Upper lobe of right lung (tissue), 1 donor: ENCODE measurements around the gene PRKCB. TPM values are rescaled to one million over a fixed set of nuclear protein-coding genes. Genes with fewer than 3 reads are reported as not detected.

Experiments
- ATAC-seq: fragments of 200-7000 bp; cut with Tn5 transposase; one replicate; pipeline ENCODE4 v1.9.1; 2020; ENCODE audit warnings: mild to moderate bottlenecking, moderate library complexity
- DNase-seq: peaks from one replicate; pipeline ENCODE4 v3.0.0-alpha.2; 2020
- H3K27ac ChIP-seq: fragments of 200-600 bp; one replicate; pipeline ENCODE4 v1.8.0; 2022
- H3K27me3 ChIP-seq: fragments of 200-600 bp; one replicate; pipeline ENCODE4 v1.8.0; 2022; ENCODE audit warnings: mild to moderate bottlenecking
- H3K36me3 ChIP-seq: fragments of 200-600 bp; one replicate; pipeline ENCODE4 v1.8.0; 2022
- H3K4me1 ChIP-seq: fragments of 200-600 bp; one replicate; pipeline ENCODE4 v1.8.0; 2022
- H3K4me3 ChIP-seq: fragments of 200-600 bp; one replicate; pipeline ENCODE4 v1.8.0; 2022; ENCODE audit warnings: mild to moderate bottlenecking
- H3K9me3 ChIP-seq: fragments of 200-600 bp; one replicate; pipeline ENCODE4 v1.8.0; 2022
- intact Hi-C: fragments of 100-400 bp; cut with DNase I; formaldehyde crosslinking; loops from one replicate; pipeline ENCODE4 v1.11.0; 2022
- total RNA-seq: library from RNA; stranded (reverse); fragmentation: NEBNext Ultra II Directional; extraction: Animal tissue kit (Norgen Biotek cat#: 25700); gene quantifications from one replicate; pipeline ENCODE4 v1.2.1, GENCODE V29; 2021
- TF ChIP-seq, protein P1 (sequence below): fragments of 200-600 bp; IDR thresholded peaks from one replicate; pipeline ENCODE4 v1.8.0; 2022; ENCODE audit warnings: antibody characterized with exemption
- donor health status: DM: no; HTN: yes; CAD: no; lungs with severe emphysema.

PRKCB gene
- total RNA-seq, 1 donor from 2014 or later = 25.2 TPM

DNA sequence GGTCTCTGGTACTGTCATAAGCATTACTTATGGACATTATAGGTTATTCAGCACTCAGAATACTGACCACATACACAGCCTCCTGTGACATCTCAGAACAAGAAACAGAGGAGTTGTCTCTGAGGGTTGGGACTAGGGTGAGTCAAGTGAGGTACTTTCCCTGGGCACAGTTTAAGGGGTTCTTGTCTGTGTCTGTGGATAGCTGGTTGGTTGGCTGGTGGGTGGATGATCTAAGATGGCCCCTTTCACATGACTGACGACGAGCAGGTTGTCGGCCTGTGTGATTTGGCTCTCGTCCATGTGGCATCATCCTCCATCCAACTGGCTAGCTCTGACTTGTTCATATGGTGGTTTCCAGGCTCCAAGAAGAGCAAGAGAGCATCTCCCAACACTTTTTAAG lies 163.9 kb downstream of the PRKCB start:
- intact Hi-C loops = no loop called here
- no peaks in the 10 kb centered on the region for H3K27me3 ChIP-seq
- H3K4me1 ChIP-seq = no peaks in the 10 kb centered on the region
- H3K9me3 ChIP-seq = no peaks in the 10 kb centered on the region
- no peak overlapping the region for H3K4me3 ChIP-seq
- no peak overlapping the region for H3K27ac ChIP-seq
- H3K36me3 ChIP-seq = no peaks in the 10 kb centered on the region
- DNase-seq (no peak), ATAC-seq (no peak)
- TF ChIP-seq, protein P1, sequence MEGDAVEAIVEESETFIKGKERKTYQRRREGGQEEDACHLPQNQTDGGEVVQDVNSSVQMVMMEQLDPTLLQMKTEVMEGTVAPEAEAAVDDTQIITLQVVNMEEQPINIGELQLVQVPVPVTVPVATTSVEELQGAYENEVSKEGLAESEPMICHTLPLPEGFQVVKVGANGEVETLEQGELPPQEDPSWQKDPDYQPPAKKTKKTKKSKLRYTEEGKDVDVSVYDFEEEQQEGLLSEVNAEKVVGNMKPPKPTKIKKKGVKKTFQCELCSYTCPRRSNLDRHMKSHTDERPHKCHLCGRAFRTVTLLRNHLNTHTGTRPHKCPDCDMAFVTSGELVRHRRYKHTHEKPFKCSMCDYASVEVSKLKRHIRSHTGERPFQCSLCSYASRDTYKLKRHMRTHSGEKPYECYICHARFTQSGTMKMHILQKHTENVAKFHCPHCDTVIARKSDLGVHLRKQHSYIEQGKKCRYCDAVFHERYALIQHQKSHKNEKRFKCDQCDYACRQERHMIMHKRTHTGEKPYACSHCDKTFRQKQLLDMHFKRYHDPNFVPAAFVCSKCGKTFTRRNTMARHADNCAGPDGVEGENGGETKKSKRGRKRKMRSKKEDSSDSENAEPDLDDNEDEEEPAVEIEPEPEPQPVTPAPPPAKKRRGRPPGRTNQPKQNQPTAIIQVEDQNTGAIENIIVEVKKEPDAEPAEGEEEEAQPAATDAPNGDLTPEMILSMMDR = no peak

DNA sequence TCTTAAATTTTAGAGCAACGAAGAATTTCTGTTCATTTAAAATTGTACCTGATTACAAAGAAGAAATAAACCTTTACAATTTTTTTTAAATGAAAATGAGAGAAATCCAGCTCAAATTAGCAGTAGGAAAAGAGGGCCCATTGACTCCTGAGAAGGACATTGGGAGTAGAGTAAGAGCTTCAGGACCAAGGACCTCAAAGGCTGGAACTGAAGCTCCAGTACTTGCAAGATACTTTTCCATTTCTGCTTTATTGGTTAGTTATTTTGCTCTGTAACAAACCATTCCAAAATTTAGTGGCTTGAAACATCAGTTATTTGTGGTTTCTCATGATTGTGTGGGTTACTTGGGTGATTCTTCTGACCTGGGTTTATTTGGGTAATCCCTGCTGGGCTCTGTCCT lies 165.9 kb downstream of the PRKCB start:
- Histone ChIP-seq H3K27ac (no peak overlapping the region), H3K4me1 (no peaks in the 10 kb centered on the region), H3K36me3 (no peaks in the 10 kb centered on the region), H3K27me3 (no peaks in the 10 kb centered on the region), H3K4me3 (no peak overlapping the region), H3K9me3 (no peaks in the 10 kb centered on the region)
- TF ChIP-seq, protein P1 = no peak
- DNase-seq (no peak), ATAC-seq (no peak)
- intact Hi-C loops = no loop called here

DNA sequence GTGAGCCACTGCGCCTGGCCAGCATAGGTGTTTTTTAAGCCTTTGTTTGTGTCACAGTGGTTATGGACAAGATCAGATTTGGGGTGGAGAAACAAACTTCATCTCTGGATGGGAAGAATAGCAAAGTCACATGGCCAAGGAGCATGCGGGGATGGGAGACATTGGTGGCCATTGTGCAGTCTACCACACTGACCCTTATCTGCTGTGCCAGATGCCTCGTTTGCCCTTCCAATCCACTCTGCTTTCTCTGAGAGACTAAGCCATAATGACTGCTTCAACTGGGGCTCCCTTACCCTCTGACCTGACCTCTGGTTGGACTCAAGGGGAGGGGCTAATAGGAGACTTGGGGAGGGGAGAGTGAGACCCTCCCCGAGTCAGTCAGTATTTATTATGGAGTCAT lies 166.8 kb downstream of the PRKCB start:
- H3K4me1 ChIP-seq = no peaks in the 10 kb centered on the region
- DNase-seq (no peak), ATAC-seq (no peak)
- TF ChIP-seq, protein P1 = no peak
- H3K4me3 ChIP-seq = no peak overlapping the region
- no peak overlapping the region for H3K27ac ChIP-seq
- no peaks in the 10 kb centered on the region for H3K36me3 ChIP-seq
- intact Hi-C loops = no loop called here
- no peaks in the 10 kb centered on the region for H3K9me3 ChIP-seq
- no peaks in the 10 kb centered on the region for H3K27me3 ChIP-seq

DNA sequence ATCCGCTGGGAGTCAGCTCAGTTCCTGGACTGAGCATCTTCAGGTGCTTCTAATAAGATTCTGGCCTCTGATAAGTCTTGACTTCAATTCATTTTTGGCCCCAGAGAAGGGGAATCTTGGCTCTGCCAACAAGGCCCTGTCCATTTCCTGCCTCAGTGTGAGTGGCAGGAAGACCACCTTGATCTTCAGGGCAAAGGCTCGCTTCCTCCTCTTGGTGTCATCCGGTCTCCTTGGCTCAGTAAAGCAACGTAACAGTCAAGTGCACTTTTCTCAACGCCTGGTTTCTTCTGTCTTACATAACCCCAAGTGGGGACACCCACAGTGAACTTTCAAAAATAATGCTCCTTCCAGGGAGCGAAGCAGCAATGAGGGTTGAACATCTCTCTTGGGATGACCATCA lies 169.8 kb downstream of the PRKCB start:
- peaks cover 3% of the 10 kb centered on the region for H3K4me1 ChIP-seq

DNA sequence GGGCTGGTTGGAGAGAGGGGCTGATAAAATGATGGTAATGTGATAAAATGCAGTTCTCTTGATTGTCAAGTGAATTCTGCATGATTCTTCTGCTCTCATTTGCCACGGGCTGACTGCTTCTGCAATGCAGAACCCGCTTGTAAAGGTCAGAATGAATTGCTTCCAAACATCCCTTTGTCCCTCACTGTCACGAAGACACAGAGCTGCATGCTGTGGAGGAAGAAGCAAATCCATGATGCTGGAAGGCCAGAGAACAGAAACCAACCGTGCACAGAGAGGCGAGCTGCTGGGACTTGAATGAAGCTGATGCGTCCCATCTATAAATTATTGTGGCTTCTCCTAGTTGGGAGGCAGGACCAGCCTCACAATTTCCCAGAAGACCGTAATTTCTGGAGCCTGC lies 171.6 kb downstream of the PRKCB start:
- ATAC-seq (no peak), DNase-seq (no peak)
- no peaks in the 10 kb centered on the region for H3K36me3 ChIP-seq
- intact Hi-C loops = no loop called here
- peaks cover 3% of the 10 kb centered on the region for H3K4me1 ChIP-seq
- H3K27me3 ChIP-seq = no peaks in the 10 kb centered on the region
- H3K9me3 ChIP-seq = no peaks in the 10 kb centered on the region
- TF ChIP-seq, protein P1 = no peak
- H3K4me3 ChIP-seq = no peak overlapping the region
- H3K27ac ChIP-seq = no peak overlapping the region

More for the DNA sequence above, 169.8 kb downstream of the PRKCB start:
- H3K27ac ChIP-seq = no peak overlapping the region
- ATAC-seq = no peak
- H3K4me3 ChIP-seq = no peak overlapping the region
- TF ChIP-seq, protein P1 = no peak
- no peaks in the 10 kb centered on the region for H3K9me3 ChIP-seq
- no peak for DNase-seq
- no peaks in the 10 kb centered on the region for H3K36me3 ChIP-seq
- intact Hi-C loops = no loop called here
- no peaks in the 10 kb centered on the region for H3K27me3 ChIP-seq

DNA sequence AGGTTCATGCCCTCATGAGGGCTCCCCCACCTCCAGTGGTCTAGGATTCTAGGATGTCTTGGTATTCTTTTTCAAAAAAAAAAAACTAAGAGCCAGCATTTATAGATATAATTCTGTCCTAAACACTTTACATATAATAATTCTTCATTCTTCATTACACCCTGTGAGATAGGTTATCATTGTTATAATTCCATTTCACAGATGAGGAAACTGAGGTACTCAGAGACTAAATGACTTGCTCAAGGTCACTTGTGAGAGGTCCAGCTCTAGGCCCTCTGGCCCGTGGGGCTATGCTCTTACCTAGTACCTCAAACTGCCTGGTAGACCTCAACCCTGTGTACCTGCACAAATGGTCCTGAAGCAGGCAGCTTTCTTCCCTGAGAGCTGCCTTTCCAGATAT lies 172.2 kb downstream of the PRKCB start:
- intact Hi-C loops = no loop called here
- Histone ChIP-seq H3K4me1 (peaks cover 3% of the 10 kb centered on the region), H3K27me3 (no peaks in the 10 kb centered on the region), H3K9me3 (no peaks in the 10 kb centered on the region), H3K27ac (no peak overlapping the region), H3K4me3 (no peak overlapping the region), H3K36me3 (no peaks in the 10 kb centered on the region)
- TF ChIP-seq, protein P1 = no peak
- no peak for ATAC-seq
- DNase-seq = no peak
